Uterus (tissue), 4 donors: Measurements from ENCODE around the gene TTLL8. TPM values are rescaled to one million over a fixed set of nuclear protein-coding genes. Genes with fewer than 3 reads are reported as not detected.

Experiments used
- DNase-seq, 2 donors: peaks; one replicate each; pipeline ENCODE4 v3.0.0-alpha.2; 2019 to 2020
- H3K27ac ChIP-seq, 2 donors: fragments of 200-600 bp; sonication (generic); 1 replicate in 1 of 2; 2 replicates in 1 of 2; pipeline ENCODE4 v1.5.1; 2016 to 2018
- H3K27me3 ChIP-seq, 2 donors: fragments of 200-600 bp; sonication (generic); one replicate each; pipeline ENCODE4 v1.5.1; 2018 to 2019; ENCODE audit warnings: control low read depth in 1 of 2
- H3K36me3 ChIP-seq, 2 donors: fragments of 200-600 bp; sonication (generic); one replicate each; pipeline ENCODE4 v1.5.1; 2019; ENCODE audit warnings: control low read depth in 1 of 2
- H3K4me1 ChIP-seq, 2 donors: fragments of 200-600 bp; sonication (generic); one replicate each; pipeline ENCODE4 v1.5.1; 2018 to 2019; ENCODE audit warnings: control low read depth in 1 of 2
- H3K4me3 ChIP-seq, 2 donors: fragments of 200-600 bp; sonication (generic); 1 replicate in 1 of 2; 2 replicates in 1 of 2; pipeline ENCODE4 v1.5.1; 2018 to 2019; ENCODE audit warnings: mild to moderate bottlenecking in 1 of 2
- H3K9me3 ChIP-seq, 2 donors: fragments of 200-600 bp; sonication (generic); one replicate each; pipeline ENCODE4 v1.5.1; 2019; ENCODE audit warnings: control low read depth in 1 of 2
- POLR2A ChIP-seq, 2 donors: fragments of 450-650 bp; IDR thresholded peaks; one replicate each; pipeline ENCODE4 v1.6.1; 2016; ENCODE audit warnings: antibody characterized with exemption in 2 of 2, mild to moderate bottlenecking in 1 of 2, moderate library complexity in 1 of 2
- intact Hi-C: fragments of 100-400 bp; cut with DNase I; formaldehyde crosslinking; loops from one replicate; pipeline ENCODE4 v1.15.1; 2023; ENCODE audit warnings: low total_unique reads
- total RNA-seq, 4 donors: library from RNA; depleted of rRNA in 3 of 4; stranded (reverse); fragments of >200 nt in 3 of 4; gene quantifications; one replicate each; pipeline versions ENCODE4 v1.1.0 to v1.2.4, GENCODE V29; 2014 to 2023
- TF ChIP-seq, protein P1 (sequence below), 4 experiments: fragments of 200-600 bp in 2 of 4; fragments of 450-650 bp in 2 of 4; sonication (generic) in 2 of 4; IDR thresholded peaks; one replicate each; pipeline ENCODE4 v1.5.1; 2016 to 2019; ENCODE audit warnings: antibody characterized with exemption in 4 of 4, mild to moderate bottlenecking in 2 of 4, moderate library complexity in 1 of 4
- donor health status: DM: yes; HTN: yes; CAD: no.

TTLL8 gene
- total RNA-seq, 4 donors from 2014 or later: not detected

- H3K27me3 ChIP-seq: peaks cover 24 to 33% of the 10 kb centered on the region in 2 donors
- intact Hi-C loops: no loop called here
- no peak for TF ChIP-seq POLR2A (IDR thresholded peaks at IDR 0.05)
- TF ChIP-seq, protein P1, sequence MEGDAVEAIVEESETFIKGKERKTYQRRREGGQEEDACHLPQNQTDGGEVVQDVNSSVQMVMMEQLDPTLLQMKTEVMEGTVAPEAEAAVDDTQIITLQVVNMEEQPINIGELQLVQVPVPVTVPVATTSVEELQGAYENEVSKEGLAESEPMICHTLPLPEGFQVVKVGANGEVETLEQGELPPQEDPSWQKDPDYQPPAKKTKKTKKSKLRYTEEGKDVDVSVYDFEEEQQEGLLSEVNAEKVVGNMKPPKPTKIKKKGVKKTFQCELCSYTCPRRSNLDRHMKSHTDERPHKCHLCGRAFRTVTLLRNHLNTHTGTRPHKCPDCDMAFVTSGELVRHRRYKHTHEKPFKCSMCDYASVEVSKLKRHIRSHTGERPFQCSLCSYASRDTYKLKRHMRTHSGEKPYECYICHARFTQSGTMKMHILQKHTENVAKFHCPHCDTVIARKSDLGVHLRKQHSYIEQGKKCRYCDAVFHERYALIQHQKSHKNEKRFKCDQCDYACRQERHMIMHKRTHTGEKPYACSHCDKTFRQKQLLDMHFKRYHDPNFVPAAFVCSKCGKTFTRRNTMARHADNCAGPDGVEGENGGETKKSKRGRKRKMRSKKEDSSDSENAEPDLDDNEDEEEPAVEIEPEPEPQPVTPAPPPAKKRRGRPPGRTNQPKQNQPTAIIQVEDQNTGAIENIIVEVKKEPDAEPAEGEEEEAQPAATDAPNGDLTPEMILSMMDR (IDR thresholded peaks at IDR 0.05): no peak
- H3K4me1 ChIP-seq: peaks cover 0 to 11% of the 10 kb centered on the region in 2 donors
- no peak for DNase-seq
- H3K4me3 ChIP-seq: no peak overlapping the region
- H3K36me3 ChIP-seq: no peaks in the 10 kb centered on the region
- H3K9me3 ChIP-seq: no peaks in the 10 kb centered on the region
- H3K27ac ChIP-seq: no peak overlapping the region
Measured at GRCh38 chr22:50014053-50014501, 44.0 kb downstream of the TTLL8 start.

GRCh38 chr22:50012211-50013181 is 45.6 kb downstream of the TTLL8 start, which contains the start of gene IL17REL:
TSS of gene IL17REL (minus strand) at chr22:50012765. CDS start at chr22:50012646, 119 bp downstream.
- Histone ChIP-seq H3K9me3 (no peaks in the 10 kb centered on the region), H3K27me3 (peaks cover 24 to 33% of the 10 kb centered on the region in 2 donors), H3K4me1 (peaks cover 0 to 11% of the 10 kb centered on the region in 2 donors), H3K36me3 (no peaks in the 10 kb centered on the region), H3K27ac (no peak within 1 kb of the TSS), H3K4me3 (no peak within 1 kb of the TSS)
- intact Hi-C loops: no loop called here
- peak in 1 of 2 donors; percentile 34 for DNase-seq
- TF ChIP-seq, protein P1 (IDR thresholded peaks at IDR 0.05): peak in 3 of 4 experiments; percentile 11 to 31 (median 23)
- no peak for TF ChIP-seq POLR2A (IDR thresholded peaks at IDR 0.05)

GRCh38 chr22:50011447-50012210 is 46.5 kb downstream of the TTLL8 start:
- intact Hi-C loops: no loop called here
- Histone ChIP-seq H3K4me1 (peaks cover 0 to 11% of the 10 kb centered on the region in 2 donors), H3K27ac (no peak overlapping the region), H3K27me3 (peaks cover 24 to 33% of the 10 kb centered on the region in 2 donors), H3K4me3 (no peak overlapping the region), H3K9me3 (no peaks in the 10 kb centered on the region), H3K36me3 (no peaks in the 10 kb centered on the region)
- no peak for DNase-seq
- TF ChIP-seq, protein P1 (IDR thresholded peaks at IDR 0.05): no peak
- no peak for TF ChIP-seq POLR2A (IDR thresholded peaks at IDR 0.05)

DNA sequence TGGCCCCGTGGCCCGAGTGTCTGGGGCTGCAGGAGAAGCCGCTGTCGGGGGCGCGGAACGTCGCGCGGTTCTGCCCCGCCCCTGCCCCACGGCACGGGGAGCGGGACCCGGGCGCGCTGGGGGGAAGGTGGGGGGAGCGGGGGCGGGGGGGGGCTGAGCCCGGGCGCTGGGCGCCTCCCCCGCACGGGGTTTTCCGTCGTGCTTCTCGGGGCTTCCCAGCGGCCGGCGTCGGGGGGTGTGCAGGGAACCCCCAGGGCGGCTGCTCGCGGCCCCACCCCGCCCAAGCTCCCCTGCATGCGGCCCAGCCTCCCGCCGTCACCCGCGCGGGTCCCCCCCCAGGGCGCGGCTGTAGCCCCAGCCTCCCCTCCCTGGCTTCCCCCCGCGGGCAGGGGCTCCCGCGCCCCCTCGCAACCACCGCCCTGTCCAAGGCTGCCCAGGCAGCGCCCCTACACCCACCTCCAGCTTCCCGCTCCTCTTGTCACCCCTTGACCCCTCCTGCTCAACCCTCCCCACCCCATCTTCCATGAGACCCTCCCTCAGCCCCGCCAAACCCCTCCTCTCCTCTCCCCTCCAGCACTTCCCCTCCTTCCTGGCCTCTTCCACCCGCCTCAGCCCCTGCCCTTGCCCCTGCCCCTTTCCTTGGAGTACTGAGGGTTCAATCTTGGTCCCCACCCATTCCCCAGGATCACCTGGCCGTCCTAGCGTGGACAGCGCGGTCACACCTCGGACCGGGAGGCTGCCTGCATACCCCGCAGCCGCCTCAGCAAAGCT is 47.2 kb downstream of the TTLL8 start:
- H3K4me3 ChIP-seq: no peak overlapping the region
- no peak for TF ChIP-seq POLR2A (IDR thresholded peaks at IDR 0.05)
- TF ChIP-seq, protein P1 (IDR thresholded peaks at IDR 0.05): no peak
- H3K36me3 ChIP-seq: no peaks in the 10 kb centered on the region
- intact Hi-C loops: no loop called here
- H3K27ac ChIP-seq: no peak overlapping the region
- peaks cover 24 to 33% of the 10 kb centered on the region in 2 donors for H3K27me3 ChIP-seq
- no peaks in the 10 kb centered on the region for H3K9me3 ChIP-seq
- DNase-seq: no peak
- peaks cover 0 to 11% of the 10 kb centered on the region in 2 donors for H3K4me1 ChIP-seq
